Measurements from ENCODE around the gene TUT1.
"Not testable (repeated sequence)": the region's sequence is repeated elsewhere in the genome, so short reads cannot be mapped to it uniquely, and the experiment has no call there.

TUT1 gene

GRCh38 chr11:62588966-62589637 is 2.2 kb downstream of the TUT1 start:
- no peaks in the 10 kb centered on the region for H3K9me3 Mint-ChIP-seq

GRCh38 chr11:62585356-62585755 is 6.0 kb downstream of the TUT1 start:
- not testable (repeated sequence) for DNase-seq; H3K27ac Mint-ChIP-seq; H3K9me3 Mint-ChIP-seq; H3K4me1 Mint-ChIP-seq; H3K27me3 Mint-ChIP-seq (ENCODE audit: low read depth, poor library complexity); H3K4me3 Mint-ChIP-seq
- H3K36me3 Mint-ChIP-seq (ENCODE audit: low read depth), result peaks cover 44% of the 10 kb centered on the region

More at GRCh38 chr11:62588966-62589637, 2.2 kb downstream of the TUT1 start:
- DNase-seq, result no peak
- Mint-ChIP-seq H3K27ac (no peak overlapping the region), H3K4me1 (peaks cover 39% of the 10 kb centered on the region), H3K4me3 (peak overlapping the region; percentile 99), H3K27me3 (ENCODE audit: low read depth, poor library complexity) (no peaks in the 10 kb centered on the region), H3K36me3 (ENCODE audit: low read depth) (peaks cover 23% of the 10 kb centered on the region)
- peak; percentile 31 for TF ChIP-seq CTCF (IDR thresholded peaks at IDR 0.05)

- not testable (repeated sequence) for H3K4me1 Mint-ChIP-seq; H3K4me3 Mint-ChIP-seq; H3K27ac Mint-ChIP-seq; H3K27me3 Mint-ChIP-seq (ENCODE audit: low read depth, poor library complexity); DNase-seq; H3K9me3 Mint-ChIP-seq
- peaks cover 61% of the 10 kb centered on the region for H3K36me3 Mint-ChIP-seq (ENCODE audit: low read depth)
Observed at GRCh38 chr11:62581735-62582134, 9.6 kb downstream of the TUT1 start.

- H3K36me3 Mint-ChIP-seq (ENCODE audit: low read depth), result peaks cover 63% of the 10 kb centered on the region
Observed at GRCh38 chr11:62580959-62581715, 10.2 kb downstream of the TUT1 start.

GRCh38 chr11:62579252-62579651 is 12.1 kb downstream of the TUT1 start:
- TF ChIP-seq CTCF (IDR thresholded peaks at IDR 0.05), result no peak
- Mint-ChIP-seq H3K27ac (no peak overlapping the region), H3K36me3 (ENCODE audit: low read depth) (peaks cover 54% of the 10 kb centered on the region), H3K27me3 (ENCODE audit: low read depth, poor library complexity) (no peaks in the 10 kb centered on the region), H3K4me1 (peaks cover 18% of the 10 kb centered on the region), H3K9me3 (no peaks in the 10 kb centered on the region), H3K4me3 (no peak overlapping the region)
- no peak for DNase-seq

More at GRCh38 chr11:62580959-62581715, 10.2 kb downstream of the TUT1 start:
- Mint-ChIP-seq H3K9me3 (no peaks in the 10 kb centered on the region), H3K27me3 (ENCODE audit: low read depth, poor library complexity) (no peaks in the 10 kb centered on the region), H3K27ac (peak overlapping the region; percentile 82), H3K4me3 (no peak overlapping the region), H3K4me1 (peaks cover 4% of the 10 kb centered on the region)
- DNase-seq, result no peak
- TF ChIP-seq CTCF (IDR thresholded peaks at IDR 0.05), result no peak

- no peaks in the 10 kb centered on the region for H3K27me3 Mint-ChIP-seq (ENCODE audit: low read depth, poor library complexity)
- peaks cover 47% of the 10 kb centered on the region for H3K36me3 Mint-ChIP-seq (ENCODE audit: low read depth)
- H3K4me1 Mint-ChIP-seq, result peaks cover 18% of the 10 kb centered on the region
- no peaks in the 10 kb centered on the region for H3K9me3 Mint-ChIP-seq
- no peak for DNase-seq
- no peak for TF ChIP-seq CTCF (IDR thresholded peaks at IDR 0.05)
- H3K27ac Mint-ChIP-seq, result no peak overlapping the region
- no peak overlapping the region for H3K4me3 Mint-ChIP-seq
Observed at GRCh38 chr11:62578541-62578940, 12.8 kb downstream of the TUT1 start.
